DND-41 (cell line): ENCODE data around the gene ZNF44.

Experiments
- ATAC-seq: fragments of 200-7000 bp; cut with Tn5 transposase; 3 replicates; pipeline ENCODE4 v1.9.1; 2021; ENCODE audit warnings: low read depth; ENCODE audit not compliant: insufficient read depth
- DNase-seq: peaks from one replicate; pipeline ENCODE4 v3.0.0-alpha.2; 2020
- H2AFZ ChIP-seq: 2 replicates; pipeline ENCODE4 v1.6.0; 2012; ENCODE audit warnings: low read depth, low read length
- H3K27ac ChIP-seq: 2 replicates; pipeline ENCODE4 v1.5.1; 2012; ENCODE audit warnings: low read length, inconsistent platforms
- H3K27me3 ChIP-seq: fragments of 200-600 bp; sonication (generic); 2 replicates; pipeline ENCODE4 v1.6.0; 2012; ENCODE audit warnings: low read length, mild to moderate bottlenecking, inconsistent platforms; ENCODE audit not compliant: insufficient read depth, poor library complexity
- H3K36me3 ChIP-seq: 2 replicates; pipeline ENCODE4 v1.5.1; 2012; ENCODE audit warnings: low read length, inconsistent platforms; ENCODE audit not compliant: insufficient read depth
- H3K4me1 ChIP-seq: 2 replicates; pipeline ENCODE4 v1.5.1; 2012; ENCODE audit warnings: mild to moderate bottlenecking, low read length; ENCODE audit not compliant: insufficient read depth
- H3K4me2 ChIP-seq: 2 replicates; pipeline ENCODE4 v1.6.0; 2012; ENCODE audit warnings: mild to moderate bottlenecking, moderate library complexity, low read length, inconsistent platforms; ENCODE audit not compliant: insufficient read depth
- H3K4me3 ChIP-seq, 2 experiments: fragments of 200-600 bp in 1 of 2; shearing (Covaris generic) in 1 of 2; 2 replicates each; pipeline ENCODE4 v1.5.1; 2012 to 2016; ENCODE audit warnings: inconsistent platforms in 2 of 2, low read length in 2 of 2, mild to moderate bottlenecking in 2 of 2, low read depth in 1 of 2, moderate library complexity in 1 of 2
- H3K79me2 ChIP-seq: 2 replicates; pipeline ENCODE4 v1.6.0; 2012; ENCODE audit warnings: low read length, inconsistent platforms; ENCODE audit not compliant: insufficient read depth
- H3K9ac ChIP-seq: 2 replicates; pipeline ENCODE4 v1.6.0; 2012; ENCODE audit warnings: low read depth, mild to moderate bottlenecking, inconsistent platforms, low read length, moderate library complexity
- H3K9me3 ChIP-seq: 2 replicates; pipeline ENCODE4 v1.5.1; 2012; ENCODE audit warnings: low read length, moderate library complexity, mild to moderate bottlenecking, inconsistent platforms; ENCODE audit not compliant: insufficient read depth, severe bottlenecking
- H4K20me1 ChIP-seq: 2 replicates; pipeline ENCODE4 v1.6.0; 2012; ENCODE audit warnings: low read length; ENCODE audit not compliant: insufficient read depth
- EZH2 ChIP-seq: IDR thresholded peaks from 3 replicates; pipeline ENCODE4 v1.6.1; 2012; ENCODE audit warnings: borderline replicate concordance, low read depth, mild to moderate bottlenecking, moderate library complexity, low read length, inconsistent platforms; ENCODE audit not compliant: severe bottlenecking
- TF ChIP-seq, protein P1 (sequence below): IDR thresholded peaks from 2 replicates; pipeline ENCODE4 v1.5.1; 2012; ENCODE audit warnings: borderline replicate concordance, low read length, moderate library complexity, mild to moderate bottlenecking; ENCODE audit not compliant: poor library complexity, severe bottlenecking; ENCODE audit errors: extremely low read depth

ZNF44 gene

DNA sequence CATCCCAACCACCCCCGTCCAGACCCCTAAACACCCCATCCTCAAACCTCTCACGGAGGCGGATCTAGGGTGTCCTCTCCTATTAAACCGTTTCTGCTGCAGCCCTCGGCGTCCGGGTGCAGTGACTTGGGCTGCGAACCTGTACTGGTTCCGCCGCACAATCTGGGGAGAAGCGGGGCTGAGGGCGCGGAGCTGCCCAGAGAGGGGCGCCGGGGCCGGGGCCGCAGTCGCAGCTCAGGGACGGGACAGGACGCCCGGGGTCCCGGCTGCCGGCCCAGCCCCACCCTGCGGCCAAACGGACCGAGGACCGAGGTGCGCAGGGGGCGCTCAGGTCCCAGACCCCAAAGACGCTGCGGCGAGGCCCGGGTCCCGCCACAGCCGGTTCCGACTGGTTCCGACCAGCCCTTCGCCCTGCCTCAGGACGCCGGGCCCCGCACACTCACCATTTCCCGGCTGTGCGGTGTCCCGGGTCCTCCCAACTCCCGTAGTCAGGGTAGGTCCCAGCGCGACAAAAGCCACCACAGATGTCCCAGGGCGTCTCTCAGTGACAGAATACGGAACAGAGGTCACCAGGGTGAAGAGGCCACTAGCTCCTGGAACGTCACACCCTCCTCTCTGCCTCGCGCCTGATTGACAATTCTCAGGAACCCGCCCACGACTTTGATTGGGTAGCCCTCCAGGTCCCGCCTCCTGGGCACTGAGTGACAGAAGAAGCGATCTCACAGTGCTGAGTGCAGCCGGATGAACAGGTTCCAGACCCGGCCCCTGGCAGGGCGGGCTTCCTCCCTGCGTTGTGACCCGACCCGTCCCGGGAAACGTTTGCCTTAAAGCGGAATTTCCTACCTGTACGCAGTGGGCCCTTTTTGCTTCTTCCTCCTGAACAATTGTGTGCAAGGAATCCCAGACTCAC is at the start of gene ZNF44:
Gene ZNF44, minus strand, starts transcription at position 635 of the 910 bp plus-strand sequence. Its CDS starts 189 bp downstream, at position 446.
- H2AFZ ChIP-seq, result peak within 1 kb of the TSS; percentile 96
- H3K9me3 ChIP-seq, result no peaks in the 10 kb centered on the region
- peaks cover 47% of the 10 kb centered on the region for H3K79me2 ChIP-seq
- peak; percentile 97 for ATAC-seq
- peaks cover 29% of the 10 kb centered on the region for H3K4me1 ChIP-seq
- H3K4me2 ChIP-seq, result peak within 1 kb of the TSS; percentile 95
- TF ChIP-seq, protein P1, sequence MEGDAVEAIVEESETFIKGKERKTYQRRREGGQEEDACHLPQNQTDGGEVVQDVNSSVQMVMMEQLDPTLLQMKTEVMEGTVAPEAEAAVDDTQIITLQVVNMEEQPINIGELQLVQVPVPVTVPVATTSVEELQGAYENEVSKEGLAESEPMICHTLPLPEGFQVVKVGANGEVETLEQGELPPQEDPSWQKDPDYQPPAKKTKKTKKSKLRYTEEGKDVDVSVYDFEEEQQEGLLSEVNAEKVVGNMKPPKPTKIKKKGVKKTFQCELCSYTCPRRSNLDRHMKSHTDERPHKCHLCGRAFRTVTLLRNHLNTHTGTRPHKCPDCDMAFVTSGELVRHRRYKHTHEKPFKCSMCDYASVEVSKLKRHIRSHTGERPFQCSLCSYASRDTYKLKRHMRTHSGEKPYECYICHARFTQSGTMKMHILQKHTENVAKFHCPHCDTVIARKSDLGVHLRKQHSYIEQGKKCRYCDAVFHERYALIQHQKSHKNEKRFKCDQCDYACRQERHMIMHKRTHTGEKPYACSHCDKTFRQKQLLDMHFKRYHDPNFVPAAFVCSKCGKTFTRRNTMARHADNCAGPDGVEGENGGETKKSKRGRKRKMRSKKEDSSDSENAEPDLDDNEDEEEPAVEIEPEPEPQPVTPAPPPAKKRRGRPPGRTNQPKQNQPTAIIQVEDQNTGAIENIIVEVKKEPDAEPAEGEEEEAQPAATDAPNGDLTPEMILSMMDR, result no peak
- H4K20me1 ChIP-seq, result peaks cover 3% of the 10 kb centered on the region; the same call in 1 of the 2 replicates
- H3K27ac ChIP-seq, result peak within 1 kb of the TSS; percentile 91
- peak within 1 kb of the TSS; percentile 83 for H3K9ac ChIP-seq
- peak; percentile 99 for DNase-seq
- H3K4me3 ChIP-seq, result peak within 1 kb of the TSS; percentile 87 to 94
- H3K27me3 ChIP-seq, result no peaks in the 10 kb centered on the region
- H3K36me3 ChIP-seq, result peaks cover 3% of the 10 kb centered on the region; the same call in 1 of the 2 replicates

DNA sequence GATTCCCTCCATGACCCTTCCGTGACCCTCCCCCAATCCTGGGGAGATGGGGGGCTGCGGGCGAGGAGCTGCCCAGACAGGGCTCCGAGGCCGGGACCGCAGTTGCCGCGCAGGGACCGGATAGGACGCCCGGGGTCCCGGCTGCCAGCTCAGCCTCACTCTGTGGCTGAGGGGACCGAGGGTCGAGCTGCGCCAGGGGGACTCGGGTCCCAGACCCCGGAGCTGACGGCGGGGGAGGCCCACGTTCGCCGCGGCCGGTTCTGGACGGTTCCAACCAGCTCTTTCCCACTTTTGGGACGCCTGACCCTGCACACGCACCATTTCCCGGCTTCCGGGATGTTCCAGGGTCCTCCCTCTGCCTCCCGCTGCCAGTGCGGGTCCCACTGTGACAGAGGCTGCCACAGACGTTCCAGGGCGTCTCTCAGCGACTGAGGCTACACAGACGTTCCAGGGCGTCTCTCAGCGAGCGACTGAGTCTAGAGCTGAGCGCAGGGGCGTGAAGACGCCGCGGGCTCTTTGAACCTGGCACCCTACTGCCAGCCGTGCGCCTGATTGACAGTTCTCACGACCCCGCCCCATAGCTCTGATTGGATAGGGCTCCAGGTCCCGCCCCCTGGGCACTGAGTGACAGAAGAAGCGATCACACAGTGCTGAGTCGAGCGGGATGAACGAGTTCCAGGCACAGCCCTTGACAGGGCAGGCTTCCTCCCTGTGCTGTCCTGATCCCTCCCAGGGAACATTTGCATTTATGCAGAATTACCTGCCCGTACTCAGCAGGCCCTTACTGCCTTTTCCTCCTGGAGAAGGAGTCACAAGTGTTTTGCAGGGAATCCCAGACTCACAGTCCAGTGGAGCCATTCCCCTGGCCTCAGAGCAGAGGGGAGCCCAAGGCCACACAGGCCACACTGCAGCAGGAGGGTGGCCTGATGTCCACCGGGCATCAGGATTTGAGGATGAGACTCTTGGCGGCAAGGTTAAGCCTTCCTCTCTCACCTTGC is 38.8 kb upstream of the ZNF44 start, which contains the start of gene ZNF563:
Gene ZNF563, minus strand, starts transcription at position 472 of the 998 bp plus-strand sequence. Its CDS starts 151 bp downstream, at position 321.
- TF ChIP-seq, protein P1, result no peak
- no peak for TF ChIP-seq EZH2
- peak; percentile 100 for DNase-seq
- Histone ChIP-seq H3K9me3 (no peaks in the 10 kb centered on the region), H3K36me3 (no peaks in the 10 kb centered on the region; the same call in 1 of the 2 replicates), H3K4me1 (peaks cover 29% of the 10 kb centered on the region), H3K4me2 (peak within 1 kb of the TSS; percentile 90), H2AFZ (peak within 1 kb of the TSS; percentile 98), H3K27ac (peak within 1 kb of the TSS; percentile 85), H3K4me3 (peak within 1 kb of the TSS; percentile 58 to 88), H3K9ac (peak within 1 kb of the TSS; percentile 86), H4K20me1 (no peaks in the 10 kb centered on the region), H3K79me2 (0 out of 2 replicates have a peak, but pooled peaks cover 3% of the 10 kb centered on the region), H3K27me3 (no peaks in the 10 kb centered on the region)
- peak; percentile 97 for ATAC-seq

DNA sequence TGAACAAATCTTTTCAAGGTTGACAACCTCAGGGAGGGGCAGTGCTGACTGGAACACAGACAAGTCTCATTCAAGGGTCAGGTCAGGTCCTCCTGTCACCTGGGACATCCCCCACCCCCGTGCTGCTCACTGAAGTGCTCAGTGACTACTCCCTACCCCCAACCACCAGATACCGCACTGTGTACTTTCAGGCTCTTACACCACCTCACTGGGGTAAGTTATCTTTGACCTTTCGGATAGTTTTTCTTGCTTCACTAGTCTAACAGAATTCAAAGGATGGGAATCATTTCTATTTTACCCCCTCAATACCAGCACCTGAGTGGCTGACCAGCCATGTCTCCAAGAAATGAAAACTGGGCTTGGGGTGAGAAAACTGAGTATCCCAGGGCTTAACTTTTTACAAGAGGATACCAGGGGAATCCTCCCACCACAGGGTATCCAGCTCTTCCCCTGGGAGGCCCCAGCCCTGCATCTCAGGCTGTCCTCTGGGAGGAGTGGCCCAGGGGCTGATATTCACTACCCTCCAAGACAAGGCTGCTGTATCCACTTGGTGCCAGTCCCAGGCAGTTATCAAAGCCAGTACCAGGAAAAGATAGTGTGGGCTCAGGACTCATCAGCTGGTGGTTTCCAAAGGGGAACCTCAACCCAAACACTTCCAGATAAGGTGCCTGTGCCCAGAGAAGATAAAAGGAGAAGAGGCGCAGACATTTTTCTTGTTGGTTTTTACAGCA is 36.7 kb upstream of the ZNF44 start:
- Histone ChIP-seq H2AFZ (no peak overlapping the region), H3K79me2 (0 out of 2 replicates have a peak, but pooled peaks cover 3% of the 10 kb centered on the region), H3K4me1 (peaks cover 29% of the 10 kb centered on the region), H3K4me3 (no peak overlapping the region), H3K9me3 (no peaks in the 10 kb centered on the region), H3K27ac (no peak overlapping the region), H3K9ac (no peak overlapping the region), H3K4me2 (peak overlapping the region; percentile 10; the same call in 1 of the 2 replicates), H3K27me3 (no peaks in the 10 kb centered on the region), H3K36me3 (no peaks in the 10 kb centered on the region; the same call in 1 of the 2 replicates), H4K20me1 (no peaks in the 10 kb centered on the region)
- ATAC-seq (no peak), DNase-seq (peak; percentile 30)
- TF ChIP-seq, protein P1, result no peak
